Endothelial cell (in vitro differentiated cells): ENCODE results near the gene KRT84. TPM values are rescaled to one million over a fixed set of nuclear protein-coding genes. Genes with fewer than 3 reads are reported as not detected.

Experiments
- DNase-seq: peaks from one replicate; pipeline ENCODE4 v3.0.0; 2021; ENCODE audit warnings: low spot score
- H3K27ac Mint-ChIP-seq: one replicate; pipeline ENCODE4 v1.8.0; 2021; ENCODE audit warnings: mixed read lengths, inconsistent platforms; ENCODE audit not compliant: unreplicated experiment
- H3K27me3 Mint-ChIP-seq: one replicate; pipeline ENCODE4 v1.8.0; 2021; ENCODE audit warnings: mild to moderate bottlenecking, moderate library complexity, mixed read lengths, inconsistent platforms; ENCODE audit not compliant: unreplicated experiment
- H3K36me3 Mint-ChIP-seq: one replicate; pipeline ENCODE4 v1.8.0; 2021; ENCODE audit warnings: mild to moderate bottlenecking, low read depth, mixed read lengths, inconsistent platforms; ENCODE audit not compliant: unreplicated experiment
- H3K4me1 Mint-ChIP-seq: one replicate; pipeline ENCODE4 v1.8.0; 2021; ENCODE audit warnings: mild to moderate bottlenecking, mixed read lengths, inconsistent platforms; ENCODE audit not compliant: unreplicated experiment
- H3K4me3 Mint-ChIP-seq: one replicate; pipeline ENCODE4 v1.8.0; 2021; ENCODE audit warnings: mild to moderate bottlenecking, mixed read lengths, inconsistent platforms; ENCODE audit not compliant: unreplicated experiment
- H3K9me3 Mint-ChIP-seq: one replicate; pipeline ENCODE4 v1.8.0; 2021; ENCODE audit warnings: mixed read lengths, inconsistent platforms; ENCODE audit not compliant: unreplicated experiment
- total RNA-seq: library from RNA; stranded (reverse); fragmentation: NEBNext Ultra II Directional; extraction: Animal tissue kit (Norgen Biotek cat#: 25700); gene quantifications from one replicate; pipeline ENCODE4 v1.2.1, GENCODE V29; 2021; ENCODE audit not compliant: unreplicated experiment
- TF ChIP-seq, protein P1 (sequence below): fragments of 200-600 bp; sonication (generic); IDR thresholded peaks from one replicate; pipeline ENCODE4 v1.5.0; 2021; ENCODE audit warnings: antibody characterized with exemption; ENCODE audit not compliant: unreplicated experiment

Gene KRT84
- total RNA-seq, 1 donor from 2014 or later: not detected

DNA sequence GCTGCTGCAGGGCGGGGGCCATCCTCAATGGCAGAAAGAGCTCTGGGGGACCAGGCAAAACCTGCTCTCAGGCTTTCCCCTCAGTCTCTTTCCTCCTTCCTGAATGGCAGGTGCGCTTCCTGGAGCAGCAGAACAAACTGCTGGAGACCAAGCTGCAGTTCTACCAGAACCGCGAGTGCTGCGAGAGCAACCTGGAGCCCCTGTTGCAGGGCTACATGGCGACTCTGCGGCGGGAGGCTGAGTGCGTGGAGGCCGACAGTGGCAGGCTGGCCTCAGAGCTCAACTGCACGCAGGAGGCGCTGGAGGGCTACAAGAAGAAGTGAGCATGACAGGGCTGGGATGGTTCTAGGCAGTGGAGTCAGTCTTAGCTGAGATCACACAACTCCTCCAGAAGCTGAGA is 41.3 kb downstream of the KRT84 start:
- Mint-ChIP-seq H3K9me3 (no peaks in the 10 kb centered on the region), H3K36me3 (no peaks in the 10 kb centered on the region), H3K27ac (no peak overlapping the region), H3K4me1 (no peaks in the 10 kb centered on the region), H3K4me3 (no peak overlapping the region), H3K27me3 (no peaks in the 10 kb centered on the region)
- no peak for DNase-seq
- TF ChIP-seq, protein P1, sequence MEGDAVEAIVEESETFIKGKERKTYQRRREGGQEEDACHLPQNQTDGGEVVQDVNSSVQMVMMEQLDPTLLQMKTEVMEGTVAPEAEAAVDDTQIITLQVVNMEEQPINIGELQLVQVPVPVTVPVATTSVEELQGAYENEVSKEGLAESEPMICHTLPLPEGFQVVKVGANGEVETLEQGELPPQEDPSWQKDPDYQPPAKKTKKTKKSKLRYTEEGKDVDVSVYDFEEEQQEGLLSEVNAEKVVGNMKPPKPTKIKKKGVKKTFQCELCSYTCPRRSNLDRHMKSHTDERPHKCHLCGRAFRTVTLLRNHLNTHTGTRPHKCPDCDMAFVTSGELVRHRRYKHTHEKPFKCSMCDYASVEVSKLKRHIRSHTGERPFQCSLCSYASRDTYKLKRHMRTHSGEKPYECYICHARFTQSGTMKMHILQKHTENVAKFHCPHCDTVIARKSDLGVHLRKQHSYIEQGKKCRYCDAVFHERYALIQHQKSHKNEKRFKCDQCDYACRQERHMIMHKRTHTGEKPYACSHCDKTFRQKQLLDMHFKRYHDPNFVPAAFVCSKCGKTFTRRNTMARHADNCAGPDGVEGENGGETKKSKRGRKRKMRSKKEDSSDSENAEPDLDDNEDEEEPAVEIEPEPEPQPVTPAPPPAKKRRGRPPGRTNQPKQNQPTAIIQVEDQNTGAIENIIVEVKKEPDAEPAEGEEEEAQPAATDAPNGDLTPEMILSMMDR: no peak

DNA sequence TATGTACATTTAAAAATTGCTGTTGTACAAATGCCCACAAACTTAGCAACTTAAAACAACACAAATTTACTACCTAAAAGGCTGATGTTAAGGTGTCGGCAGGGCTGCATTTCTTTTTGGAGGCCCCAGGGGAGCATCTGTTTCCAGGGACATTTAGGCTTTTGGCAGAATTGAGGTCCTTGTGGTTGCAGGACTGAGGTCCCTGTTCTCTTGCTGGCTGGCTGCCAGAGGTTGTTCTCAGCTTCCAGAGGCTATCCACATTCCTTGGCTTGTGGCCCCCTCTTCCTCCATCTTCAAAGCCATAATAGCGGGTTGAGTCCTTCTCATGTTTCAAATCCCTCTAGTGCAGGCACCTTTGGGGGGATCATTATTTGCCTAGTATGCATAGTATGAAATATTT is 41.9 kb downstream of the KRT84 start:
- Mint-ChIP-seq H3K9me3 (no peaks in the 10 kb centered on the region), H3K27ac (no peak overlapping the region), H3K27me3 (no peaks in the 10 kb centered on the region), H3K4me1 (no peaks in the 10 kb centered on the region), H3K36me3 (no peaks in the 10 kb centered on the region), H3K4me3 (no peak overlapping the region)
- TF ChIP-seq, protein P1: no peak
- no peak for DNase-seq

DNA sequence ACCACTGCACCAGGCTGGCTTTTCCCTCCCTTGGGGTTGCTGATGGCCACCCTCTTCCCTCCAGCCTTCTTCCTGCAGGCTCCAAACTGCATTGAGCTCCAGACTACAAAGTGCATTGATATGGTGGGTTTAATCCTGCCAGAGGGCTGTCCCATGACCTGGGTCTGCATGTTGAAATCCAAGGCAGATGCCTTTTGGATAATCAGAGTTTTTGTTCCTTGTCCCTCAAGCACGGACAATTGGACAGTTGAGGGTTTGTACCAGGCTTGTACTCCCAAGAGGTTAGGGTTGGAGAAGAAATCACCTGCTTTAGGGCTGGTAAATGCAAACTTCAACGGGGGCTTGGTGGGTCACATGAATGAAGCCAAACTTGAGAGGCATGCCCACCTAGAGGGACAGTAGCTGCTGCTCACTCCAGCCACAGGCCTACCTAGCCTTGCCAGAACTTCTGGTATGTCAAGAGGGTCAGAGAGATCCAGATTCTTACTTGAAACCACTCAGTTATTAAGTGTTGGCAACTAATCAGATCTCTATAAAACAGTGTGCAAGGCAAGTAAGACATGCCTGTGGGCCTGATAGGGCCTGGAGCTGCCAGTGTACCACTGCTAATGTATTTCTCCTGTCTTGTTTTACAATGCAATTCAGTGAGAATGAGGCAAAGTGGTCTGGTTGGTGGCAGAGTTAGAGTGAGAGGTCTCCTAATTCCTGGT is 42.5 kb downstream of the KRT84 start:
- Mint-ChIP-seq H3K4me1 (no peaks in the 10 kb centered on the region), H3K36me3 (no peaks in the 10 kb centered on the region), H3K9me3 (no peaks in the 10 kb centered on the region), H3K27ac (no peak overlapping the region), H3K27me3 (no peaks in the 10 kb centered on the region), H3K4me3 (no peak overlapping the region)
- TF ChIP-seq, protein P1: no peak
- DNase-seq: no peak

DNA sequence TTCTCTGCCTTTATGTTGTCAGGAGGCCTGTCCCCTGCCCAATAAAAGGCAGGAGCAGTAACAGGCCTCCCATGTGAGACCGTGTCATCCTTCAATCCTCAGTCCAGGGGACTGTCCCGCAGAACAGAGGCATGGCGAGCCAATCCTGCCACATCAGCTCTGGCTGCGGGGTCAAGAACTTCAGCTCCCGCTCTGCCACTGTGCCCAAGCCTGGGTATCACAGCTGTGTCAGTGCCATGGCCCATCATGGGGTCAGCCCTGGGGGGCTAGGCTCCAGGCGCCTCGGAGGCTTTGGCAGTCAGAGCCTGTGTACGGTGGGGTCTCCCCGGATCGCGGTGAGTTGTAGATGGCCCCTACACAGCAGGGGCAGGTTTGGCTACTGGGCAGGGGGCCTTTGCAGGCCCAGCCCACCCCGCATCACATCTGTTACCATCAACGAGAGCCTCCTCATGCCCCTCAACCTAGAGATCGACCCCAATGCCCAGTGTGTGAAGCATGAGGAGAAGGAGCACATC is 44.3 kb downstream of the KRT84 start:
- DNase-seq: no peak
- Mint-ChIP-seq H3K4me3 (no peak overlapping the region), H3K27ac (no peak overlapping the region), H3K27me3 (no peaks in the 10 kb centered on the region), H3K36me3 (no peaks in the 10 kb centered on the region), H3K4me1 (no peaks in the 10 kb centered on the region), H3K9me3 (no peaks in the 10 kb centered on the region)
- TF ChIP-seq, protein P1: no peak

DNA sequence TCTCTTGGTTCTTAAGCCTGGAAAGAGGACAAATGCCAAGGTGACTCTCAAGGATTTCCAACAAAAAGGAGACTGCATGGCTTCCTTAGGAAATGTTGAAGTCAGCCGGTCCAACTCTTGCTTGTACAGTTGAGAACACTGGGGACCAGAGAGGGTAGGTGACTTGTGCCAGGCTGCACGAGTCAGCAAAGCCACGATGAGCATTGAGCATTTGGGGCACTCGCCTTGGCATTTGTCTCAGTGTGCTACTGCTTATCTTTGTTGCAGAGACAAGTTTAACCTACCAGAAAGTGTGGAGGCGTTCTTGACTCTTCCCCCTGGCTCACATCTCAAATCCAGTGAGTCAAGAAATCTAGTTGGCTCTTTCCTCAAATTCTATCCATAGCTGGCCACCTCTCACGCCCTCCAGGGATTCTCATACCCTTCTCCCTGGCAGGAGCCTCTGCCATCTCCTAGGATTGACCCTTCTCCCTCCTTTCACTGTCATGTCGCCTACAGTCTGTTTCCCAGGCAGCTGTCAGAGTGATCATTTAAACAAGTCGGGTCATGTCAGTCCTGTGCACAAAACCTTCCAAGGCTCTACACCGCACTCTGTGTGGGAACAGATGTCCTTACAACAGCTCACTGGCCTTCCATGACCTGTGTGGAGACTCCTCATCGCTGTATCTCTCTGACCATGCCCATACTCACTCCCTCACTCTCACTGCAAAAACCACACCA is 47.1 kb downstream of the KRT84 start:
- DNase-seq: no peak
- Mint-ChIP-seq H3K27ac (no peak overlapping the region), H3K27me3 (no peaks in the 10 kb centered on the region), H3K9me3 (no peaks in the 10 kb centered on the region), H3K4me1 (peaks cover under 1% of the 10 kb centered on the region), H3K4me3 (no peak overlapping the region), H3K36me3 (no peaks in the 10 kb centered on the region)
- TF ChIP-seq, protein P1: no peak
